GM19463 (cell line): ENCODE data around the gene RNF151.
A peak's percentile ranks its signal among the peaks of the same experiment; 100 is the strongest.
"Not testable (repeated sequence)": the region's sequence is repeated elsewhere in the genome, so short reads cannot be mapped to it uniquely, and the experiment has no call there.

Source experiments
- ATAC-seq: cut with Tn5 transposase; IDR thresholded peaks from one replicate; pipeline ENCODE4 v1.9.1; 2021; ENCODE audit warnings: mild to moderate bottlenecking, moderate library complexity; ENCODE audit not compliant: unreplicated experiment

The RNF151 gene, protein sequence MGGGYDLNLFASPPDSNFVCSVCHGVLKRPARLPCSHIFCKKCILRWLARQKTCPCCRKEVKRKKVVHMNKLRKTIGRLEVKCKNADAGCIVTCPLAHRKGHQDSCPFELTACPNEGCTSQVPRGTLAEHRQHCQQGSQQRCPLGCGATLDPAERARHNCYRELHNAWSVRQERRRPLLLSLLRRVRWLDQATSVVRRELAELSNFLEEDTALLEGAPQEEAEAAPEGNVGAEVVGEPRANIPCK

DNA sequence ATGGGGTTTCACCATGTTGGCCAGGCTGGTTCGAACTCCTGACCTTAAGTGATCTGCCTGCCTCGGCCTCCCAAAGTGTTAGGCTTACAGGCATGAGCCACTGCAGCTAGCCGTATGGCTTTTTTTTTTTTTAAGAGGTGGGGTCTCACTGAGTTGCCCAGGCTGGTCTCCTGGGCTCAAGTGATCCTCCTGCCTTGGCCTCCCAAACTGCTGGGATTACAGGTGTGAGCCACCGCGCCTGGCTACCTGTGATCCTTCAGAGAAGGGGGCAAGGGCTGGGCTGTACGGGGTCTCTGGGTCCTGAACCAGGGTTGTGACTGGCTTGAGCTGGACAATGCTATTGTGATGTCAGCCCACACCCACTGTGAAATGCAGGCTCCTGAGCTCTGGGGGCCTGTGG is at the start of gene RNF151:
Gene RNF151 (plus strand): TSS at position 397 of the 400 bp plus-strand sequence. CDS start 26 bp downstream, outside the sequence.
- ATAC-seq, result no peak

DNA sequence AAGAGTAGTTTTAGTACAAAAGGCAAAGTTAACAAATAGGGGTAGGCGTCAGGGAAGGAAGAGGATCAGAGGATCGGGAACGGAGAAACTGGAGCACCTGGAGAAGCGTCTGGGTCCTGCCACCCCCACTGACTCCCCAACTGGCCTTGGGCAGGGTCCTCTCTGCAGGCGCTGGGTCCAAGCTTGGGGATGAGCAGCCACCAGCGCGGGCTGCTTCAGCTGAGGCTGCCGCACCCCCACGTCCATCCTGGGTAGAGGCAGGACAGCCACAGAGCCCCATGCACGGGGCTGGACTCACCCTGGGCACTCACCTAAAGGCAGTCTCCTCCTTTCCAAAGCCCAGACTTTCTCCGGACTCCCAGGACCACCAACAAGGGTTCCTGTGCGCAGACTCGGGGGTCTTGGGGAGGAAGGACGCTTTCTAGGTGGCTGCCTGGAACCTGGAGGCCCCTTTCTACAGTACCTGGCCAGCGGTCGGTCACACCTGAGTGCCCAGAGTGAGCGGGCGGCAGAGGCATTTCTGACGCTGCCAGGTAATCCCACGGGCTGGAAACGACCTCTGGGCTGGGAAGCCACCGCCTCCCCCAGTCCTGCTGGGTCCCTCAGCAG is 49.5 kb upstream of the RNF151 start:
- ATAC-seq, result no peak

DNA sequence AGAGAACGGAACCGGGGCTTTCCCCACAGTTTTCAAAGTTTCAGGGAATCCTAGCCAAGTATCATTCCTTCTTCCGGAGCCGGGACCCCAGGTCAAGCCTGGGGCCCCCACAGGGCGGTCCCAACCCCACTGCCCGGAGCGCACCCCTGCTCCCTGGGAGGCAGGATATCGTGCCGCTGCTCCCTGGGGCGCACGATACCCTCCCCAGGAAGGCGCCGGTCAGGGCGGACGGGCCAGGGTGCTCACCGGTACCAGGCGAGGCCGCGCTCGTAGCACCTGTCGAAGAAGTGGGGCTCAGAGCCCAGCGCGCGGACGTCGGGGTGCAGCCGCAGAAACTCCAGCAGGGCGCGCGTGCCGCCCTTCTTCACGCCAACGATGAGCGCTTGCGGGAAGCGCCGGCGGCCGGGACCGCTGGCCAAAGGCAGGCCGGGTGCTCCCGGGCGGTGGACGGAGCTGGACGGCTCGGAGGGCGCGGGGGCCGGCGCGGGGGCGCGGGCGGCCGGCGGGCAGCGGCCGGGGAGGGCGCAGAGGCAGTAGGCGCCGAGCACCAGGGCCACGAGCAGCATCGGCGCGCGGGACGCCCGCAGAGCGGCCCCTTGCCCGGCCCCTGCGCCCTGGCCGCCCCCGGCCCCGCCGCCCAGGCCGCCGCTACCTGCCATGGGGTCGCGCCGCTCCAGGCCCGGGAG is 48.8 kb upstream of the RNF151 start:
- ATAC-seq, result no peak

DNA sequence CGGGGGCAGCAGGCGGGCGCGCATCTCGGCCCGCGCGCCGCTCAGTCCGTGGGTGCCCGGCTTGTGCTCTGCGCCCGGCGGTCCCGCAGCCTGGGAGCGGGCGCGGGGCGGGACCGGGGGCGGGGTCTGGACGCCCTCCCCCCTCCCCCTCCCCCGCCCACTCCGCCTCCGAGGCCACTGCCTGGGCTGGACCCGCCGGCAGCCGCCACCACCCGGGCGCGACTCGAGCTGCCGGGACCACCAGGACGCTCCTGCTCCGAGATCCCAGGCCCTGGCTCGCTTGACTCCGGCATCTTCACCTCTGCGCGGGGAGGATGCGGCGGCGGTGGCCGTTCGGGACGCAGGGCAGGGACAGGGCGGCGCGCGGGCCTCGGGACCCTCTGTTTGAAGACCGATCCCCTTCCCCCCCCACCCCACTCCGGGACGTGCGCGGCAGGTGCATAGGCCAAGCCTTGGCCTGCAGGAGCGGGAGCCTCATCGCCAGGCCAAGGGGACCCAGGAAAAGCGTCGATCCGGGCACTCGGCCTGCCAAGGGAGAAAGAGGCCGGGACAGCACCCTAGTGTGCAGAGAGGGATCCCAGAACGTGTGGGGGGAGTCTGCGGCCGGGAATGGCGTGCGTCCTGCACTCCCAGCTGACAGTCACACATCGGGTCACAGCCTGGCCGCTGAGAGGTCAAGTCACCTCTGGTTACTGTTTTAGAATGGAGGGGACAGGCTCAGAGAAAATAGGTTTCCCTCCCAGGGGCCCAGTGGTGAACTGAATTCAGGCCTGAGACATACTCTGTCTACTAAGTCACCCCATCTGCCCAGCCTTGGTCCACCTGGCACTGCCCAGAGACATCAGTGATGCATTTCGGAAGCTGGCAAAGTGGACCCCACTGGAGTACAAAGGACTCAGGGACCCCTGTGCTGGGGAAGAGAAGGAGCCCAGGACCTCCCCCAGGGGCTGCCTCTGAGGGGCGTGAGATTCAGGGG is 48.0 kb upstream of the RNF151 start, which contains the start of gene HS3ST6:
Gene HS3ST6 (minus strand): TSS at position 65 of the 976 bp plus-strand sequence. CDS start 92 bp downstream, outside the sequence.
- ATAC-seq, result no peak

DNA sequence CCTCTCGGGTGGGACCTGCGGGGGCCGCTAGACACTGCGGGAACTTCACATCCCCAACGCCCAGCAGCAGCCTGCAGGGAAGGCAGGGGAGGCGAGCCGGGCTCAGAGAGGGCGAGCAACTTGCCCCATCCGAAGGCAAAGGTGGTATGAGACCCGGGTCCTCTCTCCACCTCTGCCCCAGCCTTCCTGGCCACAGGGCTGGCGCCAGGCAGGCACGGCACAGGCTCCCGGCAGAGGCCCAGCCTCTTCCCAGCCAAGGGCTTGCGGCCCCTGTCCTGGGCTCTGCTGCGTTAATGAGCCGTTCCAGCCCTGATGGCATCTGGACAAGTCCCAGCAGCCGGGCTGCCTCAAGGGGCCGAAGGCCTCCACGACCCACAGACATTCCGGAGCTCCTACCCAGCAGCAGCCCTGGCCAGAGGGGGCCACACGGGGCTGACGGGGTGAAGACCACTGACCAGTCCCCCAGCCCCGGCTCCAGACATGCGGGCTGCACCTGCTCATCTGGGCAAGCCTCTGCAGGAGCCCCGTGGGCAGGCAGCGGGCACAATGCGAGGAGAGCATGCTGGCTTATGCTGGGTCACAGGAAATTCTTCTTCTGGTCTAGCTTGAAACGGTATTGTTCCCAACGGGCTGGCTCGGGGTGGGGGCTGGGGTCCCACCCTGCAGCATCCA is 47.2 kb upstream of the RNF151 start:
- ATAC-seq, result no peak

DNA sequence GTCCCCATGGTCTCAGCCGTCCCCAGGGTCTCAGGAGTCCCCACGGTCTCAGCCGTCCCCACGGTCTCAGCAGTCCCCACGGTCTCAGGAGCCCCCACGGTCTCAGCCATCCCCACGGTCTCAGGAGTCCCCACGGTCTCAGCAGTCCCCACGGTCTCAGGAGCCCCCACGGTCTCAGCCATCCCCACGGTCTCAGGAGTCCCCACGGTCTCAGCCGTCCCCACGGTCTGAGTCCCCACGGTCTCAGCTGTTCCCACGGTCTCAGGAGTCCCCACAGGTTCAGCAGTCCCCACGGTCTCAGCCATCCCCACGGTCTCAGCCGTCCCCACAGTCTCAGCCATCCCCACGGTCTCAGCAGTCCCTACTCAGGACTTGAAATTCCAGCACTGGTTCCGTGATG is 46.5 kb upstream of the RNF151 start:
- ATAC-seq, result not testable (repeated sequence)

DNA sequence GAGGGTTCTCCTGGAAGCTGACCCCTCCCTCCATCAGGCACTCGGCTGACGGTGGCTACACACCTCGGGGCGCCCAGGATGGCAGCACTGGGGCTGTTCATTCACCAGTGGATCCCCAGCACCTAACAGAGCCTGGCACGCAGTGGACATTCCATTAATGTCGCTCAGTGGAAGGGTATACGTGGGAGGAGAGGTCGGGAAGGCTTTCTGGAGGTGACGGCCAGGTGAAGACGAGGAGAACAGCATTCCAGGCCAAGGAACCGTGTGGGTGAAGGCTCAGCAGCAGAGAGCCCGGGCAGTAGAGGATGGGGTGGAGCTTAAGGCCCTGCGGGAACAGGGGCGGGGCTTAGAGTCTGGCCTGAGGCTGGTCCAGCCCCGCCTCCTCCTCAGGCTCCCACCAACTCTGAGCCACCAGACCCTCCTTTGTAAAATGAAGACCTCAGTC is 45.9 kb upstream of the RNF151 start:
- no peak for ATAC-seq

DNA sequence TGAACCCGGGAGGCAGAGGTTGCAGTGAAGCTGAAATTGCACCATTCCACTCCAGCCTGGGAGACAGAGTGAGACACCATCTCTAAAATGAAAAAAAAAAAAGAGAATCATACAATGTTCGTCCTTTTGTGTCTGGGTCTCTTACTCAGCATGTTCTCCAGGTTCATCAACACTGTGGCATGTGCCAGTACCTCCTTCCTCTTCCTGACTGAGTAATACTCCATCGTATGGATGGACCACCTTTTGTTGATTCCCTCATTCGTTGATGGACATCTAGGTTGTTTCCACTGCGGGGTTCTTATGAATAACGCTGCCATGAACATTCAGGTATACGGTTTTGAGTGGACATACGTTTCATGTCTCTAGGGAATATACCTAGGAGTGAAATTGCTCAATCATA is 44.3 kb upstream of the RNF151 start:
- no peak for ATAC-seq

DNA sequence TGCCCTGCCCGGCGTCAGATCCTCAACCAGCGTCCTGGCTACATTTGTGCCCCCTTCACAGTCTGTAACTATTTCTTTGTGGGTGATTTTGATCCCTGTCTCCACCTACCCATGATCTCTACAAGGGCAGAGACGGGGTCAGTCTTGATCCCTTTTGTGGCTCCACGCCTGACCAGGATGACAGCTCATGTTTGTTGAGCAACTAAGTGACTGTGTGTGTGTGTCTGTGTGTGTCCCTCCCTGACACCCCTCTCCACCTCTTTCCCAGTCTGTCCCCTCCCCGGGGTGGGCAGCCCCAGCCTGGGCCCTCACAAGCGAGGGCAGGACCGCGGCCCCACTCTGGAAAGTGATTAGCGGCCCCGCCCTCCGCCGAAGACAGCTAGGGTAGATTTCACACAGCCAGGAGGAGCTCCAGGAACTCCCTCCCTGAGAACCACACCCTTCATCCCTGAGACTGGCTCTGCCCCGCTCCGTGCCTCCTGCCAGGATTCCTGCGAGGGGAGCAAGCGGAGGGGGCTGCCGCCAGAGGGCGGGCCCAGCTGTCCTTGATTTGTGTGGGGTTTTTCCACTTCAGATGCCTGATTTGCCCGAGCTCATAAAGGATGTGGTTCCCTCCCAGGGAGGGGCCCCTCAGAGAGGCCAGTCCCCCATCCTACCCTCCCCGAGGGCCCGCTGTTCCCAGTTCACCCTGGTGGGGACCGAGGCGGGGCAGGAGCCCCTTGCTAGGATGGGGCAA is 43.2 kb upstream of the RNF151 start:
- no peak for ATAC-seq

DNA sequence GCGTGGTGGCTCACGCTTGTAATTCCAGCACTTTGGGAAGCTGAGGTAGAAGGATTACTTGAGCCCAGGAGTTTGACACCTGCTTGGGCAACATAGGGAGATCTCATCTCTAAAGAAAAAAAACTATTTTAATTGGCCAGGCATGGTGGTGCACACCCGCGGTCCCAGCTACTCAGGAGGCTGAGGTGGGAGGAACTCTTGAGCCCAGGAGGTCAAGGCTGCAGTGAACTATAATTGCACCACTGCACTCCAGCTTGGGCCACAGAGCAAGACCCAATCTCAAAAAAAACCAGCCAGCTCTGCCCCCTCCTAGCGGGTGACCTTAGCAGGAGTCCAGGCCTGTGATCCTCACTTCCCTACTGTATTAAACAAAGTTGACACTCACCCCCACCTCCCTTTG is 42.6 kb upstream of the RNF151 start:
- no peak for ATAC-seq

DNA sequence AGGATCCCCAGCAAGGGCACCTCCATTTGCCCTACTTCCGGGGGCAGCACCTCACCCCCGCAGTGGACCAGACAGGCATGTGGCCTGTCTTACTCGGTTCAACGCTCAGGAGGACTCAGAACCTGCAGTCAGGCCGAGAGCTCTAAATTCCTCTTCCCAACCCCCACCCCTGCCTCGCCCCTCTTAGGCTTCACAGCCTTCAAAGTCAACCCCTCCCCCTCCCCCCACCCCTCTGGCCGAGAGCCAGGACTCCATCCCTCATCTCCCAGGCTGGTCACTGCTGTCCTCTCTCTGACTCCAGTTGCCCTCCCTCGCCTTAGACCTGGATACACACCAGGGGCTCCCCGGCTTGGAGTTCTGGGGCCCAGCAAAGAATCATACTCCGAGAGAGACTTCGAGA is 40.4 kb upstream of the RNF151 start:
- no peak for ATAC-seq

DNA sequence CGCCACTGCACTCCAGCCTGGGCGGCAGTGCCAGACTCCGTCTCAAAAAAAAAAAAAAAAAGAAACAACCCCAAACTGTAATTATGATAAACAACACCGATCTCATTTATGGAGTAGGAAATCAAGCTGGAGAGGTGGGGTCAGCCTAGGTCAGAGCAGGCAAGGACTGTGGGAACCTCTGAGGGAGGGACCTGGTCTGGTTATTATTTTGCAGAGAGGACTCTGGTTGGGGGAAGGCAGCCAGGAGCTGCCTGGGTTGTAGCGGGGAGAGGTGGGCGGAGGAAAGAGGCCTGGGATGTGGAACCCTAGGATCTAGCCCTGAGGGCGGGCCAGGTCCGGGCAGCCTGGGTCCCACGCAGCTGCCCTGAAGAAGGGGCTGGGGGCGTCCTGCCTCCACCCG is 37.6 kb upstream of the RNF151 start:
- no peak for ATAC-seq

DNA sequence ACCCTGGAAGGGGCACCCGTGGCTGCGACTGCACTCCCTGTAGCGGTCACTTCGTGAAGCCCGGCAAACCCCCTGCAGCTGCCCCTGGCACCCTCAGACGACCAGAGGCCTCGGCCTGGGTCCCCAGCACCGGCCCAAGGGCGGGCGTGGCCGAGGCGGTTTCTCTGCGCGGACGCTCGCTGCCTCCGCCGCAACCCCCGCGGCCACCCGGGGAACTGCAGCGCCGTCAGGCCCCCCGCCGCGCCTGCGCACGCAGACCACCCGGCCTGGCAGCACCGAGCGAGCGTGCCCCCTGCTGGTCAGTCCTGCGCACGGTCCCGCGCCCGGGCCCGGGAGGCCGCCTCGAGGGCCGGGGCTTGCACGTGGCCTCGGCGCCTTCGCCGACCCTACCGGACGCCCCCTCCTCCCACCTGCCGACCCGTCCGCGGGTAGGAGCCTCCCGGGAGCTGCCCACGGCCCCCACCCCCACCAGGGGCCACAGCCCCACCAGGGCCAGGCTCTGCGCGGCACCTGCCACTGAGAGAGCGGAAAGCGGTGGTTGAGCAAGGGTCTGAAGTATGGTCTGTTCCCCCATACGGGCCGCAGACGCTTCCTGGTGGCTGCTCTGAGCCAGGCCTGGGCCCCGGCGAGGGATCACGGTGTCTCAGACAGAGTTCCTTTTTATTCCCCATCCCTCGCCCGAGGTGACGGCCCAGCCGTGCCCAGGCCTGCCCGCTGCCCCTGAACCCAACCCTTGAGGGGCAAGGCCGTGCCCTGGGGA is 36.9 kb upstream of the RNF151 start:
- peak; percentile 88 for ATAC-seq

DNA sequence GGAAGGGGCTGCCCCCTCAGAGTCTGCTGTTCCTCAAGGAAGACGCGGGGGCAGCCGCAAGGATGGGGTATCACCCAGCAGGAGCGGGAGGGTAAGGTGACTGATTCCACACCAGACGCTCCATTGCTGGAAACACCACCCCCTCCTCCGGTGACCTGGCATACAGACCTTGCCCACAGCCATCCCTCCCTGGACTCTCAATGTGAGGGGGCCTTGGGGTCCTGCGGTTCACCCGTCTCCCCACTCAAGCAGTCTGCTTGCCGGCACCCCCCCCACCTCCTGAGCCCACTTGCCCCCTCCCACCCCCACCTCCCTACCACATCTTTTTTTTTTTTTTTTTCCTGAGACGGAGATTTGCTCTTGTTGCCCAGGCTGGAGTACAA is 36.3 kb upstream of the RNF151 start:
- ATAC-seq, result no peak

DNA sequence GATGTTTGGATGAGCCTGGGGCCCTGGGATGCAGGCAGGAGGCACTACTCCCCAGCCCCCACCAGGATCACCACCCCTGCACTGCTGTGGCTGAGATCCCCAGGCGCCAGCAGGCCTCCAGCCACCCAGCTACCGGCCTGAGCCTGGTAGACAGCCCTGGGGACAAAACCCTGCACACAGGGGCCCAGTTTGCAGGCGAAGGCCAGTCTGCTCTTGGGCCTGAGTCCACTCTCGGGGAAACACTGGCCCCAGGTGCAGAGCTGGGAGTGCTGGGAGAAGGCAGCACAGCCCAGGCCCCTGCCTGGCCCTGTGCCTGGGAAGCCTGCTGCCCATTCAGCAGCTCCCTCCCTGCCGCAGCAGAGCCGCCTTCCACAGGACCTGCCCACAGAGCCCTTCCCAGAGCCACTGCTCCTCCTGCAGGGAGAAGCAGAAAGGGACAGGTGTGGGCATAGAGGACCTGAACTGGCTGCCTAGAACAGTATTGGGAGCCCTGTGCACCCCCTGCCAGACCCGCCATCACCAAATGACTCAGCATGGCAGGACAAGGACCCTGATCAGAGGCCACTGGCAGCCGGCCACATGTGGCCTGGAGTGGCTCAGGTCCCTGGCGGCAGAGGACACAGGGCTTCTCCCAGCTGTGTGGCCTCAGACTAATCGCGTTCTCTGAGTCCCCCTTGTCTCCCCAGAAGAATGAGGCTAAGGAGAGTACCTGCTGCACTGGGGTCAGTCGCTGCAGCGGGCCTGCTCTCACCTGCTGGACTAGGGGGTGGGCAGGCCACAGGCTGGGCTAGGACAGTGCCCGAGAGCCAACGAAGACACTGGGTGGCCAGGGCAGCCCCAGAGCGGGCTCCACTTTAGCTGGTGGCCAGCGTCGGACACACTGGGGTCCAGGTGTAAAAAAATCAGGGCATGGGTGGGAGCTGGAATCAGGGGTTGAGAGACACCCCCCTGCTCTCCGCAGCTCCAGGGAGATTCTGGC is 34.3 kb upstream of the RNF151 start:
- no peak for ATAC-seq

DNA sequence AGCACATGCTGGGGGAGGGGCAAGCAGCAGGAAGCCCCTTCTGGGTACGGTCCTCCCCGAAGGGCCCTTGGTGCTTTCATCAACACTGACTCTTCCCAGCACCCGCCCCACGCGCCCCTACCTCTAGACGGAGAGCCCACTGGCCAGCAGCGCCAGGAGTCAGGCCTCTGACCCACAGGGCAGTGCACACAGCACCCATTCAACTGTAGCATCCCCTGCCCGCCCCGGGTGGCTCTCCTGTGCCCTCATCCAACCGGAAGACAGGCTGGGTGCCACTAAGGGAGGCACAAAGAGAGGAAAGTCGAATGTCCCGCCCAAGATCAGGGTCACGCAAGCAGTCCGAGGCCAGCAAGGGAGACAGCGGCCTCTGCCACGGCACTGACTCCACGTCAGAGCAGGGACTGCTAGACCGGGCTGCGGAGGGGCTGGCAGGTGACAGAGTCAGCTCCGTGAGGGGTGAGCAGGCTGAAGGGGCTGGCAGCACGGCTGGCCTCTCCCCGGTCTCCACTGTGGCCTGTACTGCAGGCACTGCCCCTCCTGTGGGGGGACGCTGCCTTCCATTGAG is 33.5 kb upstream of the RNF151 start:
- ATAC-seq, result no peak

DNA sequence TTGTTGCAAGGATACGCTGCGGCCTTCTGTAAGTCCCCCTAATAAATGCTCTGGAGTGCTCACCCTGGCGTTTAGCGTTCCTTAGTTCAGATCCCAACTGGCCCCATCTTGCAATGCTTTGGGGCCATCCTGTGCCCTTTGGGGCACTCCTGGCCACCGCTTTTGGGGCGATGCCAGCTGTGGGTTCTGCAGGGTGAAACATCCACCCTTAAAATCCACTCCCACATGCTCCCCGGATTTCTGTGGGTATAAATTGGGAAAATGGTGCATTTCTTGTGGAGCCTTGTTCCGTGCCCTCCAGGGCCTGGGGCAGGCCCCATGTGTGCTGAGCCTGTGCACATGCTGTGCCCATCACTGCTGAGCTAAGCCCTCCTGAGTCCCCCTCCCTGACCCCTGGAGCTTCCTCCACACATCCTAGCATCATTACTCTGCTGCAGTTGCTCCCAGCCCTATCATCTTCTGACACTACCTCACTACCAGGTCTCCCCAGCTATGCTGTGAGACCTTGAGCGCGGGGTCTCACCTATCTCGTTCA is 29.6 kb upstream of the RNF151 start:
- no peak for ATAC-seq
